ENCODE data around the gene ZMYND15.
A peak's percentile ranks its signal among the peaks of the same experiment; 100 is the strongest.
"Not testable (repeated sequence)": the region's sequence is repeated elsewhere in the genome, so short reads cannot be mapped to it uniquely, and the experiment has no call there.

Gene ZMYND15

GRCh38 chr17:4739122-4740024 is at the start of gene ZMYND15, which contains the start of gene CXCL16:
Gene ZMYND15 (plus strand): TSS chr17:4739833. CDS start chr17:4740549, 716 bp downstream.
Gene CXCL16 (minus strand): TSS chr17:4739928. CDS start chr17:4739339, 589 bp downstream.
- Histone ChIP-seq H3K9me3 (no peaks in the 10 kb centered on the region), H3K4me1 (ENCODE audit: control insufficient read depth in 1 of 2, insufficient read depth in 1 of 2, low read depth in 1 of 2, low read length in 1 of 2) (peaks cover 45 to 50% of the 10 kb centered on the region in 2 experiments), H3K27me3 (peaks cover 70% of the 10 kb centered on the region), H3K36me3 (peaks cover 8% of the 10 kb centered on the region), H3K4me3 (ENCODE audit: low read depth in 1 of 2, low read length in 1 of 2) (peak within 1 kb of the TSS; percentile 91), H3K27ac (peak within 1 kb of the TSS; percentile 93)
- TF ChIP-seq, protein P1, sequence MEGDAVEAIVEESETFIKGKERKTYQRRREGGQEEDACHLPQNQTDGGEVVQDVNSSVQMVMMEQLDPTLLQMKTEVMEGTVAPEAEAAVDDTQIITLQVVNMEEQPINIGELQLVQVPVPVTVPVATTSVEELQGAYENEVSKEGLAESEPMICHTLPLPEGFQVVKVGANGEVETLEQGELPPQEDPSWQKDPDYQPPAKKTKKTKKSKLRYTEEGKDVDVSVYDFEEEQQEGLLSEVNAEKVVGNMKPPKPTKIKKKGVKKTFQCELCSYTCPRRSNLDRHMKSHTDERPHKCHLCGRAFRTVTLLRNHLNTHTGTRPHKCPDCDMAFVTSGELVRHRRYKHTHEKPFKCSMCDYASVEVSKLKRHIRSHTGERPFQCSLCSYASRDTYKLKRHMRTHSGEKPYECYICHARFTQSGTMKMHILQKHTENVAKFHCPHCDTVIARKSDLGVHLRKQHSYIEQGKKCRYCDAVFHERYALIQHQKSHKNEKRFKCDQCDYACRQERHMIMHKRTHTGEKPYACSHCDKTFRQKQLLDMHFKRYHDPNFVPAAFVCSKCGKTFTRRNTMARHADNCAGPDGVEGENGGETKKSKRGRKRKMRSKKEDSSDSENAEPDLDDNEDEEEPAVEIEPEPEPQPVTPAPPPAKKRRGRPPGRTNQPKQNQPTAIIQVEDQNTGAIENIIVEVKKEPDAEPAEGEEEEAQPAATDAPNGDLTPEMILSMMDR (IDR thresholded peaks at IDR 0.05), result peak; percentile 13

DNA sequence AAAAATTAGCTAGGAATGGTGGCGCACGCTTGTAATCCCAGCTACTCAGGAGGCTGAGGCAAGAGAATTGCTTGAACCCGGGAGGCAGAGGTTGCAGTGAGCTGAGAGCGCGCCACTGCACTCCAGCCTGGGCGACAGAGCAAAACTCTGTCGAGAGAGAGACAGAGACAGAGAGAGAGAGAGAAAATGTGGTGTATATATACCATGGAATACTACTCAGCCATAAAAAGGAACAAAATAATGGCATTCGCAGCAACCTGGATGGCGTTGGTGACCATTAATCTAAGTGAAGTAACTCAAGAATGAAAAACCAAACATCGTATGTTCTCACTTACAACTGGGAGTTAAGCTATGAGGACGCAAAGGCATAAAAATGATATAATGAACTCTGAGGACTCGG is 49.8 kb upstream of the ZMYND15 start:
- not testable (repeated sequence) for H3K27ac ChIP-seq; H3K4me3 ChIP-seq (ENCODE audit: low read depth in 1 of 2, low read length in 1 of 2); H3K4me1 ChIP-seq (ENCODE audit: control insufficient read depth in 1 of 2, insufficient read depth in 1 of 2, low read depth in 1 of 2, low read length in 1 of 2); H3K36me3 ChIP-seq; H3K27me3 ChIP-seq; H3K9me3 ChIP-seq

GRCh38 chr17:4690745-4691144 is 48.9 kb upstream of the ZMYND15 start:
- no peaks in the 10 kb centered on the region for H3K27me3 ChIP-seq
- no peaks in the 10 kb centered on the region for H3K36me3 ChIP-seq
- H3K27ac ChIP-seq, result no peak overlapping the region
- H3K4me3 ChIP-seq (ENCODE audit: low read depth in 1 of 2, low read length in 1 of 2), result no peak overlapping the region
- TF ChIP-seq, protein P1 (IDR thresholded peaks at IDR 0.05), result no peak
- no peaks in the 10 kb centered on the region for H3K9me3 ChIP-seq
- H3K4me1 ChIP-seq (ENCODE audit: control insufficient read depth in 1 of 2, insufficient read depth in 1 of 2, low read depth in 1 of 2, low read length in 1 of 2), result no peaks in the 10 kb centered on the region

DNA sequence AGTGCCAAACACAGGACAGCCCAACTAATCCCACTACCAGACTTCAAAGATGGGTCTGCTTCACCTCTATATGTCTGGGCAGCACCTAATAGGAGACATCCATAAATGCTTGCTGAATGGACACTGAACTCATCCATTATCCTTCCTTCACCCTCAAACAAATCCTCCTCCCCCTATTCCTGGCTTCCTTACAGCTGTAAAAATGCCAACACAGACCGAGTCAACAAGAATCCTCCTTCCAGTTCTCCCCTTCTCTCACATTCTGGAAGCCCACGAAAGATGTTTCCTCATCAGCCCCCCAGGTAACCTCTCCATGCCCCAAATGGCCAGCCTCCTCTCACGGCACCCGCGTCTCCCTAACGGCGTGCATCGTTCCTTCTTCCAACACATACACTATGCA is 47.9 kb upstream of the ZMYND15 start:
- Histone ChIP-seq H3K4me1 (ENCODE audit: control insufficient read depth in 1 of 2, insufficient read depth in 1 of 2, low read depth in 1 of 2, low read length in 1 of 2) (no peaks in the 10 kb centered on the region), H3K4me3 (ENCODE audit: low read depth in 1 of 2, low read length in 1 of 2) (no peak overlapping the region), H3K27ac (no peak overlapping the region), H3K36me3 (no peaks in the 10 kb centered on the region), H3K9me3 (no peaks in the 10 kb centered on the region), H3K27me3 (no peaks in the 10 kb centered on the region)
- TF ChIP-seq, protein P1 (IDR thresholded peaks at IDR 0.05), result no peak

DNA sequence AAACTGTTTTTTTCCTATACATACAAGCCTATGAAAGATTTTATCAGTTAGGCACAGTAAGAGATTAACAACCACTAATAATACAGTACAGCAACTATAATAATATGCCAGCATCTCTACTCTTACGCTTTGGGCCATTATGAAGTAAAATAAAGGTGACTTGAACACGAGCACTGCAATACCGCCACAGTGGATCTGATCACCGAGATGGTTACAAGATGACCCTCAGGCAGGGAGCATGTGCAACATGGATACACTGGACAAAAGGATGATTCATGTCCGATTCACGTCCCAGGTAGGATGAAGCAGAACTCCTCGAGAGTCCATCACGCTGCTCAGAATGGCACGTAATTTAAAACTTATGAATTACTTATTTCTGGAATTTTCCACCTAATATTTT is 46.2 kb upstream of the ZMYND15 start:
- Histone ChIP-seq H3K27me3 (no peaks in the 10 kb centered on the region), H3K27ac (no peak overlapping the region), H3K4me1 (ENCODE audit: control insufficient read depth in 1 of 2, insufficient read depth in 1 of 2, low read depth in 1 of 2, low read length in 1 of 2) (no peaks in the 10 kb centered on the region), H3K36me3 (no peaks in the 10 kb centered on the region), H3K4me3 (ENCODE audit: low read depth in 1 of 2, low read length in 1 of 2) (no peak overlapping the region), H3K9me3 (no peaks in the 10 kb centered on the region)
- TF ChIP-seq, protein P1 (IDR thresholded peaks at IDR 0.05), result no peak

GRCh38 chr17:4696437-4696805 is 43.2 kb upstream of the ZMYND15 start:
- Histone ChIP-seq H3K27me3 (no peaks in the 10 kb centered on the region), H3K36me3 (no peaks in the 10 kb centered on the region), H3K4me3 (ENCODE audit: low read depth in 1 of 2, low read length in 1 of 2) (no peak overlapping the region), H3K27ac (peak overlapping the region; percentile 40), H3K4me1 (ENCODE audit: control insufficient read depth in 1 of 2, insufficient read depth in 1 of 2, low read depth in 1 of 2, low read length in 1 of 2) (no peaks in the 10 kb centered on the region), H3K9me3 (no peaks in the 10 kb centered on the region)
- TF ChIP-seq, protein P1 (IDR thresholded peaks at IDR 0.05), result no peak

DNA sequence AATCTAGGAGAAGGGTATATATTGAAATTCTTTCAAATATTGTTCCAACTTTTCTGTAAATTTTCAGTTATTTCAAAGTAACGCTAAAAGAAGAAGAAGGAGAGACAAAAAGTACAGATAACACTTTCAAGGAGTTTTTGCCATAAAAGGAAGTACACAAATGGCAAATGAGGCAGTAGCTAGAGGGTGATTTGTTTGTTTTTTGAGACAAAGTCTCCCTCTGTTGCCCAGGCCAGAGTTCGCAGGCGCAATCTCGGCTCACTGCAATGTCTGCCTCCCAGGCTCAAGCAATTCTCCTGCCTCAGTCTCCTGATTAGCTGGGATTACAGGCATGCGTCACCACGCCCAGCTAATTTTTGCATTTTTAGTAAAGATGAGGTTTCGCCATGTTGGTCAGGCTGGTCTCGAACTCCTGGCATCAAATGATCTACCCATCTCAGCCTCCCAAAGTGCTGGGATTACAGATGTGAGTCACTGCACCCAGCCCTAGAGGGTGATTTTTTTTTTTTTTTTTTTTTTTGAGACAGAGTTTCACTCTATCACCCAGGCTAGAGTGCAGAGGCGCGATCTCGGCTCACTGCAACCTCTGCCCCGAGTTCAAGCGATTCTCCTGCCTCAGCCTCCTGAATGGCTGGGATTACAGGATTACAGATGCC is 40.1 kb upstream of the ZMYND15 start:
- not testable (repeated sequence) for H3K4me3 ChIP-seq (ENCODE audit: low read depth in 1 of 2, low read length in 1 of 2); H3K9me3 ChIP-seq; H3K27me3 ChIP-seq; H3K27ac ChIP-seq; H3K36me3 ChIP-seq
- peaks cover 9 to 13% of the 10 kb centered on the region in 2 experiments for H3K4me1 ChIP-seq (ENCODE audit: control insufficient read depth in 1 of 2, insufficient read depth in 1 of 2, low read depth in 1 of 2, low read length in 1 of 2)

All from neutrophil (primary cell).